ENCODE measurements around the gene RIC3.

DNA sequence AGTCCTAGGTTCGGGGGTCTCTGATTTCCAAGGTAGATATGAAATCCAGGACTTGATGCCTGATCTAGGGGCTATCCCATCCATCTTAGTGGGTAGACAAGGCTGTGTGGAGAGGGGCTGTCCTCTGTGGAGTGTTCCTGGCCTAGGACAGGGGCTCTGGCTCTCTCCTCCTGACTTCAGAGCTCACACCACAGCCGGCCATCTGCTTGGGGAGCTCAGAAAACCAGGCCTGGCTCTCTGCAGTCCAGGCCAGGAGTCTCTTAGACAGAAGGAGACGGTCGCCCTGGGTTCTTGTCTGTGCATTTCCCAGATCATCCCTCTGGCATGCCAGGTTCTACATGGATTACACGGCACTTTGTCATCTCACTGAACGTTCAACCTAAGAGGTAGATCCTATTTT is 69.9 kb downstream of the RIC3 start:
- no peak for TF ChIP-seq CTCF (IDR thresholded peaks at IDR 0.05; ENCODE audit: borderline replicate concordance, extremely low read depth, low read length, poor library complexity, severe bottlenecking)
- TF ChIP-seq EZH2 (IDR thresholded peaks at IDR 0.05; ENCODE audit: borderline replicate concordance, low read depth, low read length, severe bottlenecking) = no peak

Data from DND-41 (cell line).